ENCODE results near the gene PCDH9.

GRCh38 chr13:66520511-66521355, 709.4 kb downstream of the PCDH9 start:
- TF ChIP-seq CTCF (conservative IDR thresholded peaks at IDR 0.05 in 1 of 2, IDR thresholded peaks at IDR 0.05 in 1 of 2; ENCODE audit: extremely low read depth in 1 of 2, insufficient read depth in 1 of 2, low read depth in 1 of 2, low read length in 2 of 2) (no peak), EZH2 (IDR thresholded peaks at IDR 0.05; ENCODE audit: borderline replicate concordance, low read length) (no peak)

All from mammary epithelial cell (primary cell).